IMR-90 (cell line): Measurements from ENCODE around the gene TP73.

Source experiments
- MAFK ChIP-seq: IDR thresholded peaks from 2 replicates; pipeline ENCODE4 v1.6.1; 2012; ENCODE audit warnings: low read depth, low read length, improper control_type of control experiment
- USF2 ChIP-seq: fragments of 150-350 bp; IDR thresholded peaks from 2 replicates; pipeline ENCODE4 v1.6.1; 2017; ENCODE audit warnings: mild to moderate bottlenecking, antibody characterized with exemption, low read length, low read depth

- TF ChIP-seq USF2 (no peak), MAFK (no peak)
Observed at GRCh38 chr1:3746830-3747521, 94.7 kb downstream of the TP73 start.
